Measurements from ENCODE around the gene SNAP91.
"Not testable (repeated sequence)": the region's sequence is repeated elsewhere in the genome, so short reads cannot be mapped to it uniquely, and the experiment has no call there.

SNAP91 gene

DNA sequence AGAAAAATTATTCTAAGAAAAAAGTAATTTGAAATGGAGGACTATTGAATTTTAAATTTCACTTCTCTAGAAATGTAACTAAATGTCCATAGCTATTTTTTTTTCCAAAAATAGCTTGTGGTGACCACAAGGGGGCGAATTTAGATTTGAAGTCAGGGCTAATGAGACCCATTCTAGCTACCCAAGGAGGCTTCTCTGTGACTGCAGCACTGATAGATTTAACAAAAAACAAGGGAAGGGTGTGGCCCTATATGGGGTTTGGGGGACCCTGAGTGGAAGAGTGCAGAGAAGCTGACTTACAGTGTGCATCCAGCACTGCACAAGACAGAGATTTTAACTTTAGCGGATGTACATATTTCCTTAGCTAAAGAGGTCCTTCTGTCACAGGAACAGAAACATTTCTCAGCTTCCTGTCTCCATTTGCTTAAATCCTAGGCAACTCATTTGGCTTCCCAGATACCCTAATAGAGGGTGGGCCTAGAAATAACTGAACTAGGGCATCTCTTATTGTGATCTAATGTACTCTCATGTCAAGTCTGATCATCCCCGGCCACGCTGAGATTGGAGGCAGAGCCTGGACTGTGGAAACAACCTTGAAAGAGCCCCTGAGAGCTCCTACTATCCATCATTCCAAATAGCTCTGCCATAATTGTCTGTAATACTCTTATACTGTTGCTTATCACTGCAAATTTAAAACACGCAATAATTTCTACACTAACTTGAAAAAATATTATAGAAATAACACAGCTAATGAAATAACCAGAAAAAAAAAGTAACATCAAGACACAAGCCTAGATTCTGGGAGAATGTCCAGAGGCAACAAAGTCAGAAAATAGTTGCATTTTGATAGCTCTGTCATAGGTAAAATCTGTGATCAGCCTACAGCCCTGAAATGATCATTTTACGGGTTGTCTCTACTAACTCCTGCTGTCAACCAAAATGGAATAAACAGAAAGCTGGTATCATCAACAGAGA, 93.6 kb downstream of the SNAP91 start:
- no peak for DNase-seq

DNA sequence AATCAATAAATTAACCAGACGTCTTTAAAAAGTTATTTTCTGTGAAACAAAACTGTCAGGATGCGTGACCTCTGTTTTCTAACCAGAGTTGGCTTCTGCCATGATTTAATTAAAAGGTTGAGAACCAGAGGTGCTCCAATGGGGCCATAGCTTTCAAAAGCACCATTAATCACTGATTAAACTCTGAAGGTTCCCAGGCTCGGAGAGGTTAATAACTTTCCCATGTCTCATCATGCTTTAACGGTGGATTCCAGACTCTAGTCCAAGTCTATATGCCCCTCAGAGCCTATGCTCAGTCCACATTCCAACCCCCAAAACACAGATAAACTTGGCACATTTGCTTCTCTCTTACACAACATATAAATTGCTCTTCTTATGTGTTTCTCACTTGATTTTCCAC, 95.5 kb downstream of the SNAP91 start:
- DNase-seq = no peak

- DNase-seq = no peak
Measured at GRCh38 chr6:83609248-83609647, 99.7 kb downstream of the SNAP91 start.

- no peak for DNase-seq
Measured at GRCh38 chr6:83605517-83605916, 103.4 kb downstream of the SNAP91 start.

DNA sequence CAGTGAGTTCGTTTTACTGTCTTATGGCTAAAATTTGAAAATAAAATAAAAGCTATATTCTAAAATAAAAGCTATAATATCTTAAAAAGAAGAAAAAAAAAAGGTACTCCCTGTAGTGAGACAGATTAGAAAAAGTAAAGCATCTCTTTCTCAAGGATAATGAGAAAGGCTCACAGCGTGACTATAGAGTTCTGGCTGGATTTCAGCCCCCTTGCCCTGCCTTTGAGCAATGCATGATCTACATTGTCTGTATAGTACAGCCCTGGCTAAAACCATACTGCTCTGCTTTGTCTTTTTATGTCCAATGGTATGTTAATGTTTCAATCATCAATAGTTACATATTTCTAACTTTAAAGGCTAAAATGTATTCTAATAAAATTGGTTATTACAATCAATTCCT, 105.3 kb downstream of the SNAP91 start:
- no peak for DNase-seq

DNA sequence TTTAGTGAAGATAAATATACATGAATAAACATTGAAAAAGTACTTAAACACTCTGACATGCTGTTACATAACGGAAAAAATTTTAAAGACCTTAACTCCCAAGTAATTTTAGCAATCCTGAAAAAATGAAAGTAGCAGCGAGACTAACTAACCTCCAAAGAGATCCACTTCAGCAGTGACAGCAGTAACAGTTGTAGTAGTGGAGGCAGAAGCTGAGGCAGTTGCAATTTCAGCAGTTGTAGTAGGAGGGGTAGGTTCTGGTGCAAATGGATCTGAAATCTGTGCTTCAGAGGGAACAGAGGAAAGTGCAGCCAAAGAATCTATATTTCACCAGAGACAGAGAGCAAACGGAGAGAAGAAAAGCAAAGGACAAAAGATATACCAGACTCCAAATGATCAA, 107.8 kb downstream of the SNAP91 start:
- no peak for DNase-seq

GRCh38 chr6:83600459-83600858, 108.4 kb downstream of the SNAP91 start:
- no peak for DNase-seq

DNA sequence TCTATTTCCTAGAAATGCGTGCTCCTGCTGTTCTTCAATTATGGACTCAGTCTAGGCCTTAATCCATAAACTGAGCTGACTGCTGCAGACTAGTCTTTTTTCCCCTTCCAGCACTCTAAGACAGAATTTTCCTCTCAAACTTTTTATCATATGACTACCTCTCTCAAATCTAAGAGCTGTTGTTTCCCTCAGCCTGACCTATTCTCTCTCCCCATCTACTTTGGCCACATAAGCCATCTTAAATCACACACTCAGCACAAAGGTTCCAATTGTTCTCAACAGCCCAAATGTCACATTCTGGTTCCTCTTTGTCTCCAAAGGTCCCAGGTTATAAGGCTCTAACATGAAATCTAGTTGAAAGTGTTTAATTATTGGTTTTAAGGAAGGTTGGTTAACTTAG, 111.4 kb downstream of the SNAP91 start:
- DNase-seq = no peak

GRCh38 chr6:83597051-83597450, 111.8 kb downstream of the SNAP91 start:
- no peak for DNase-seq

DNA sequence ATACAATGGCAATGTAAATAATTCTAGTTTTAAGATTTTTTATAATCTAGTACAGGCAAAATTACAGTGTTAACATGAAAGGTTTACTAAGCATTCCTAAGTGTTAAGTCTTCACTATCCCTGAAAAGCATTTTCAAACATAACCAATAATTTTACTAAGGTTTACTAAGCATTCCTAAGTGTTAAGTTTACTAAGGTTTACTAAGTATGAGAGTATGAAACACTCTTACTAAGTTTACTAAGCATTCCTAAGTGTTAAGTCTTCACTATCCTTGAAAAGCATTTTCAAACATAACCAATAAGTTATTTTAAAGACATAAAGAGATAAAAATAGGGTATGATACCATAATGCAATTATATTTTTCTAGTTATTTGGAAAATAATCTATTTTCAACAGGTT, 114.0 kb downstream of the SNAP91 start:
- DNase-seq = no peak

GRCh38 chr6:83593395-83593785, 115.5 kb downstream of the SNAP91 start:
- no peak for DNase-seq

GRCh38 chr6:83592770-83593394, 116.0 kb downstream of the SNAP91 start:
- DNase-seq = no peak

DNA sequence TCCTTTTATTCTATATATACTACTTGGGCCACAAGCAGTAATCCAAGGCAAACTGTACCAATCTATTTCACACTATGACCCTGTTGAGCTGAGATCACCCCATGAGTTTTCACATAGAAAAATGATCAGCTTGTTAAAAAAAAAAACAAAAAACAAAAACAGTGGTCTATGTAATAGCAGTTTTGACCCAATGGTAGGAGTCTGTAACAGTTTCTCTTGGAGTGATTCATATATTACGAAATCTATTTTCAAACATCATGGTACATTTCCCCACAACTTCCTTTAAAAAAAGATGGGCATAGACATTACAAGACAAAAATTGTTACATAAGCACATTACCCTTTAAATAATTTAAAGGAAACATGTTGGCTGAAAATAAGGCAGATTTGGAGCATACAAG, 118.5 kb downstream of the SNAP91 start:
- DNase-seq = no peak

DNA sequence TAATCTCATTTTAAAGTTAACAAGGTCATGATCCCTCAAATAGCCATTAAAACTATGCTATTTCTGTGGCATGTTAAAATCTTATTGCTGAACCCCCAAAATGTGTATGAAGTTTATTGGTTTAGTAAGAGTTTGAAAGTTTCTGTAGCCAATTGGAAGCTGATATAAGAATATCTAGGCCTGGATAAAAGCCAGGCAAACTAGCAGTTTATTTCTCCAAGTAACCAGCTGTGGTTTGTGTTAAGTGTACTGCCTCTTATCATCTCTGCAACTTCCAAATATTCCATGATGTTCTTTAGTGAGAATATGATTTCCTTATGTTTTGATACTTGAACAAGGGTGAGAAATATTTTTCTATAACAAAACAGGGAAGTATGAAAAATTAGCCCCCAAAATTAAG, 119.8 kb downstream of the SNAP91 start:
- no peak for DNase-seq

GRCh38 chr6:83578057-83578456, 130.8 kb downstream of the SNAP91 start:
- no peak for DNase-seq

DNA sequence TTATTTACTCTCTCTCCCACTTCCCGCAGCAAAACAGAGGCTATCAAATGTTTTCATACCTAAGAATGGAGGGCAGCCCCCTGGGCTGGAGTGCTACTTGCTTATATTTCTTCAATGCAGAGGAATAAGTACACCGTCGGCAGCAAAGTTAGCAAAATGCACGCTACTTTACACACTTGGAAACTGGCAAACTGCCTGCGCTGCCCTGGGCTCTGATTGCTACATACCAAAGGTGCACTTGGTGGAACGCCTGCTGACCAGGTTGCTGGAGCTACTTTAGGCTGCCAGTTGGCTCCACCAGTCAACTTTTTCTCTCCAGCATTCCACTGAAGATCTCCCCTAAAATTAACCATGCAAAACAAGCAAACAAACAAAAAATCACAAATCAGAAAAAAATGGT, 134.1 kb downstream of the SNAP91 start:
- no peak for DNase-seq

DNA sequence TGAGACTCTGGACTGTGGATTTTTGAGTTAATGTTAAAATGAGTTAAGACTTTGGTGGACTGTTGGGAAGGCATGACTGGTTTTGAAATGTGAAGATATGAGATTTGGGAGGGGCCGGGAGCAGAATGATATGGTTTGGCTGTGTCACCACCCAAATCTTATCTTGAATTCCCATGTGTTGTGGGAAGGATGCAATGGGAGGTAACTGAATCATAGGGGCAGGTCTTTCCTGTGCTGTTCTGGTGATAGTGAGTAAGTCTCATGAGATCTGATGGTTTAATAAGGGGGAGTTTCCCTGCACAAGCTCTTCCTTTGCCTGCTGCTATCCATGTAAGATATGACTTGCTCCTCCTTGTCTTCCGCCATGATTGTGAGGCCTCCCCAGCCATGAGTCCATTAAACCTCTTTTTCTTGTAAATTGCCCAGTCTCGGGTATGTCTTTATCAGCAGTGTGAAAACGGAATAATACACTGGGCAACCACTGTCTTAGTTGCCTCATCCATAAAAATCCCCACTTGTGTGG, 137.2 kb downstream of the SNAP91 start:
- DNase-seq = not testable (repeated sequence)

- DNase-seq = no peak
Measured at GRCh38 chr6:83558975-83559374, 149.9 kb downstream of the SNAP91 start.

GRCh38 chr6:83556871-83557270, 152.0 kb downstream of the SNAP91 start:
- DNase-seq = no peak

DNA sequence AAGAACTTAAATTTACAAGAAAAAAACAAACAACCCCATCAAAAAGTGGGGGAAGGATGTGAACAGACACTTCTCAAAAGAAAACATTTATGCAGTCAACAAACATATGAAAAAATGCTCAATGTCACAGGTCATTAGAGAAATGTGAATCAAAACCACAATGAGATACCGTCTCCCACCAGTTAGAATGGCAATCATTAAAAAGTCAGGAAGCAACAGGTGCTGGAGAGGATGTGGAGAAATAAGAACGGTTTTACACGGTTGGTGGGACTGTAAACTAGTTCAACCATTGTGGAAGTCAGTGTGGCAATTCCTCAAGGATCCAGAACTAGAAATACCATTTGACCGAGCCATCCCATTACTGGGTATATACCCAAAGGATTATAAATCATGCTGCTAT, 157.2 kb downstream of the SNAP91 start:
- DNase-seq = not testable (repeated sequence)

- DNase-seq = not testable (repeated sequence)
Measured at GRCh38 chr6:83550482-83550881, 158.4 kb downstream of the SNAP91 start.

DNA sequence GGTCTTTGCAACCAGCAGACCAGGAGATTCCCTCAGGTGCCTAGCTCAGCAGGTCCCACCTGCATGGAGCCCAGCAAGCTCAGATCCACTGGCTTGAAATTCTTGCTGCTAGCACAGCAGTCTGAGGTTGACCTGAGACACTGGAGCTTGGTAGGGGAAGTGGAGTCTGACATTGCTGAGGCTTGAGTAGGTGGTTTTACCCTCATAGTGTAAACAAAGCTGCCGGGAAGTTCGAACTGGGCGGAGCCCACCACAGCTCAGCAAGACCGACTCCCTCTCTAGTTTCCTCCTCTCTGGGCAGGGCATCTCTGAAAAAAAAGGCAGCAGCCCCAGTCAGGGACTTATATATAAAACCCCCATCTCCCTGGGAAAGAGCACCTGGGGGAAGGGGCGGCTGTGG, 162.3 kb downstream of the SNAP91 start:
- DNase-seq = no peak

- DNase-seq = no peak
Measured at GRCh38 chr6:83539678-83540077, 169.2 kb downstream of the SNAP91 start.

All from hippocampal formation (tissue), 2 donors.